GM12872 (cell line): ENCODE data around the gene CDH23.

Experiments
- TF ChIP-seq, protein P1 (sequence below): IDR thresholded peaks from 3 replicates; pipeline ENCODE4 v1.5.1; 2011; ENCODE audit warnings: low read depth, mild to moderate bottlenecking, low read length, moderate library complexity; ENCODE audit not compliant: insufficient read depth

Gene CDH23

DNA sequence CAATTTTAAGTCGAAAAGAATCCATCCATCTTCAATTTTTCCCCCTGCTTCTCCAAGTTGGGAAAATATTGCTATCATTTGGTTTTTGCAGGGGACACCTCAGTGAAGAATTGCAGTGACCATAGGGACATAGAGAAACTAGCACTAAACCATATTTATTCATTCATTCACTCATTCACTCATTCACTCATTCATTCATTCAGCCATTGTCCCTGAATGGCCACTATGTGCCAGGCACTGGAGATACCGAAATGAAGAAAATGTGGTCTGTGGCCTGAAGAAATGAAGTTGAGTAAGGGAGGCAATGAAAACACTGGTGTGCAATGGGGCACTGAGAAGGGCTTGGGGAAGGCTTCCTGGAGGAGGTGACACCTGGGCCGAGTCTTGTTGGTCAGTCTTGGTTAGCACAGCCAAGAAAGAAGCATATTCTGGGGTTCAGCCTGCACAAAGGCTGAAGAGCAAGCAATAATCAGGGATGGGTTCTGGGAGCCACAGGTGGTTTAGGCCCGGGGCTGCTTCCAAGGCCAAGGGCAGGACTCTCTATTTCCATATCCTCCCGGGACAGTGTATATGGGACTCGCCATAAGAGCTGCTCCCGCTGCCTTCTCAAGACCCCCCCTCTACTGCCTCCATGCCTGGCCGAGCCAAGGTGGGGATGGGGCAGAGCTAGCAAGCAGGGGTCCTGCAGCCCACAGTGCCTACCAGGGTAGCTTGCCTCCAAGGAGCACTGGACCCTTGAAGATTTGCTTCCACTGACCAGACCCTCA, 348.4 kb downstream of the CDH23 start:
- TF ChIP-seq, protein P1, sequence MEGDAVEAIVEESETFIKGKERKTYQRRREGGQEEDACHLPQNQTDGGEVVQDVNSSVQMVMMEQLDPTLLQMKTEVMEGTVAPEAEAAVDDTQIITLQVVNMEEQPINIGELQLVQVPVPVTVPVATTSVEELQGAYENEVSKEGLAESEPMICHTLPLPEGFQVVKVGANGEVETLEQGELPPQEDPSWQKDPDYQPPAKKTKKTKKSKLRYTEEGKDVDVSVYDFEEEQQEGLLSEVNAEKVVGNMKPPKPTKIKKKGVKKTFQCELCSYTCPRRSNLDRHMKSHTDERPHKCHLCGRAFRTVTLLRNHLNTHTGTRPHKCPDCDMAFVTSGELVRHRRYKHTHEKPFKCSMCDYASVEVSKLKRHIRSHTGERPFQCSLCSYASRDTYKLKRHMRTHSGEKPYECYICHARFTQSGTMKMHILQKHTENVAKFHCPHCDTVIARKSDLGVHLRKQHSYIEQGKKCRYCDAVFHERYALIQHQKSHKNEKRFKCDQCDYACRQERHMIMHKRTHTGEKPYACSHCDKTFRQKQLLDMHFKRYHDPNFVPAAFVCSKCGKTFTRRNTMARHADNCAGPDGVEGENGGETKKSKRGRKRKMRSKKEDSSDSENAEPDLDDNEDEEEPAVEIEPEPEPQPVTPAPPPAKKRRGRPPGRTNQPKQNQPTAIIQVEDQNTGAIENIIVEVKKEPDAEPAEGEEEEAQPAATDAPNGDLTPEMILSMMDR: no peak

DNA sequence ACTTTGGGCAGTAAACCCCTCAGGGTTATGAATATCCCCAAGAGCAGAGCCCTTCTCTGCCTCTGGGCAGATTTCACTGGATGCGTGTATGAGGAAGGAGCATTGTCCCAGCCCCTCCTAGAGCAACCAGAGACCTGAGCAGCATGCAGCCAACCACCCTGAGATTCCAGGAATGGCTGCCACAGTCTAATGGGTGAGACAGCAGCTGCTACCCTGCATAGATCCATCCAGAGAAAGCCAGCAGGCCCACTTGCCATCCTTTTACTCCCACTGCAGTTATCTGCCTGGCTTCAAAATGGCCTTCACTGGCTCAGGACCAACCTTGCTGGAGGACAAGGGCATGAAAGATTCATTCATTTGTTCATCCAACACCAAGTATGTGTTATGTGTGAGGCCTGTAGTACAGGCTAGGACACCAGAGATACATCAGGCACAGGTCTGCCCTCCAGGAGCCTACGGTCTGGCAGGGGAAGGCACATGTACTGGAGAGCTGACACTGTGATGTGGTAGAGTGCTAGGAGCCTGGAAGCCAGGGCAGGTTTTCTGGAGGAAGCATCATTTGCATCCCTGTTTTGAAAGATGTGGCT, 349.0 kb downstream of the CDH23 start:
- TF ChIP-seq, protein P1: no peak

DNA sequence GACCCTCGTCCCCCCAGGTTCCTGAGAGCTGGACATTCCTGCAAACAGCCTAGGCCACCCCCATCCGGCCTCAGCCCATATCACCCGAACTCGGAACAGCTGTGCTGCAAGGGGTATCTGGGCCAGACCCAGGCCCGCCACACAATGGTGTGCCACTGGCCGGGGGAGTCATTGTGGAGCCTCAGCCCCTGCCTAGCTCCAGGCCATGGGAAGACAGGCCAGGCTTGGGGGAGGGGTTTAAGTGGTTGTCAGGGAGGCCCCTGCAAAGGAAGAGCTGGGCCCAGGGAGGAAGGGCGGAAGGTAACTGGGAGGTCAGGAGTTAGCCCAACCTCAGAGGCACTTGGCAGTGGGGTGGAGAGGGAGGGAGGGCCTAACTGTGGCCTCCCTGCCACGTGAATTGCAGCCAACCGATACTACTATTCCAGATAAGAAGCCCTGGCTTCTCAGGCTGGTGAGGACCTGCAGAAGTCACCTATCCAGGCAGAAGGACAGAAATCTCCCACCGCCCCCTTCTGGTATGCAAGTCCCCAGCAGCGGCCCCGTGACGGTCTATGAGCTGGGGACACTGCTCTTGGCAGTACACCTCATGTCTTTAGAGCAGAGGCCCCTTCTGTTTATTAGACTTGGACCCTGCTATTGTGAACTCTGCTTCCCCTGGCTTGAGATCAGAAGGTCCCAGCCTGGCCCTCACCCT, 349.8 kb downstream of the CDH23 start:
- TF ChIP-seq, protein P1: 0 out of 3 replicates have a peak, but pooled peaks have one; percentile 11

DNA sequence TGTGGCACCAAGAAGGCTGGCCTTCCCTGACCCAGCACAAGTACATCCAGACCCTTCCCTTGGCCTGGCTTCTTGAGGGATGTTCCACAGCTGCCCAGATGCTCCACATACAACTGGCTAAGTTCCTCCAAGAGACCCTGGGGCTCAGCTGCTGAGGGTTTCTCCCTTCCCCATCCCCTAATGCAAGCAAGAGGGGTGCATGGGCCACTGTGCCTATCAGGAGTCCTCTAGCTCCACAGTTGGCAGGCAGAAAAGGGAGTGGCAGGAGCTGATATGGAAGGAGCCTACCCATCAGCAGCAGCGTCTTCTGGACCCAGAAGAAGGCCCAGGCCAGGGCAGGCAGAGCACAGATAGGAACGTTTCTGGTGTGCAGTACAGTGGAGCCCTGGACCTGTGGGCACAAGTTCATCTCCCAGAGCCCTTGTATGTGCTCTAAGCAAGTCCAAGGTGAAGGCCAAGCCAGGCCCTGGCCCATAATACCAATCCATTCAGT, 350.4 kb downstream of the CDH23 start:
- TF ChIP-seq, protein P1: no peak

DNA sequence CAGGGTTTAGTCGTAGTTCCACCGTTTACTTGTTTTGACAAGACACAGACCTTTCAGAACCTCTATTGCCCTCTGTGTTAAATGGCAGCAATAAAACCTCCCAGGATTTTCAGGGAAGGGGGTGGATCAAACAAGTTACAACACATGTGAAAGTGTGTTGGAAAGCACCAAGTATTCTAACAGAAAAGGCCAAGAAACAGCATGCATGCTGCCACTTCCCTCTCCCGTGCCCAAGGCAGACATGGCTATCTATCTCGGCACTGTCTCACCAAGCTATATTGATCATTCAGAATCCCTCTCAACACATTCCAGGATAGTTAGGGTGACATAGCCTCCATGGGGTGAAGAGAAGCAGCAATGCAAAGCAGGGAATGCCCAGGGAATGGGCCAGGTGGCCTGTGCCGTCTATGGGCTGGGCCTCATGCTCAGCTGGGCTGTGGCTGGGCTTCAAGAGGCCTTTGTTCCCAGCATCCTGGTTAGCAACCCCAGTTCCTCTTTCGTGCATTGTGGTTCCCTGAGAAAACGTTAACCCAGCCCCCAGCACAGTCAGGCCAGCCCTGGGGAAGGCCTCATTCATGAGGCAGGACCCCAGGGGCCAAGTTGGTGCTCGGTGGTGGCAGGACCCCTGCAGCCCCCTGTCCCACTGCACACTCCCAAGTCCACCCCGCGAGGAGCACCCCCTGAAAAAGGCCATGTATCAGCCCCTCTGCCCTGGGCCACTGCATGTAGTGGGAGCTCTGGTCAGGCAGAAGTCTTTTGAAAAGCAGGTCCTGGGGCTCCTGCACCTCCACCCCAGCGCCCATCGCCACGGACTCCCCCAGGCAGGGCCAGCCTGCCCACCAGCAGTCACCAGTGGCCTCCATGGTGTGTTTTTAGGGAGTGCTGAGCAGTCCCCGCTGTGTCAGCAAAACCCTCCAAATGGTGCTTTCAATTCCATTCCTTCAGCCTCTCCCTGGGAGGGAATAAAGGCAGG, 351.1 kb downstream of the CDH23 start:
- TF ChIP-seq, protein P1: no peak

DNA sequence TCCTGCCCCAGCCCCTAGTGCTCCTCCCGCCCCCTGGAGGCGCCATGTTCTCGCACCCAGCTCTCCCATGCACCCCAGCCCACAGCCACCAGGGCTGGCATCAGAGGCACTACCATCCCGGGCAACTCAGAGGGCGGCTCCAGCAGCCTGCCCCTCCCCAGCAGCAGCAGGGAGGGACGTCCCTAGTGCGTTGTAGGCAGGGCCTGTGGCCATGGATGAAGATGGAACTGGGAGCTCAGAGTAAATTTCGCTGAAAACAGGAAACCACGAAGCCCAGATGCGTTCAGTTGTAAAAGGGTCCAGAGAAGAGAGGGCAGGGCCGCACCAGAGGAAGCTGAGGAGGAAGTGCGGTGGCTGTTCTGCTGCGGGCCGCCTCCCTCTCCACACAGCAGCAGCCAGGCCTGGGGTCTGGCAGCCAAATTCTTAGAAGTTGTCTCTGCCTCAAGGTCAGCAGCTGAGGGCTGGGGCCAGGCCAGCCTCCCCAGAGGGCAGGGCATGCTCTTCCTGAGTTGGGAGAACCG, 352.0 kb downstream of the CDH23 start:
- TF ChIP-seq, protein P1: peak; percentile 26; the same call in 2 of the 3 replicates
